Activated T-helper 17 cell treated with anti-CD3 and anti-CD28 coated beads, Interleukin-2, amount 50 U/mL, for 72 hours (primary cell): ENCODE results near the gene ZDHHC22. TPM values are rescaled to one million over a fixed set of nuclear protein-coding genes. Genes with fewer than 3 reads are reported as not detected.

Experiments
- ATAC-seq: fragments of 150-1000 bp; cut with Tn5 transposase; replicated peaks from 2 replicates; pipeline ENCODE4 v1.10.0; 2021; ENCODE audit warnings: mild to moderate bottlenecking, moderate library complexity
- H3K27ac Mint-ChIP-seq: one replicate; pipeline ENCODE4 v1.8.0; 2022; ENCODE audit warnings: mixed read lengths
- H3K27me3 Mint-ChIP-seq: one replicate; pipeline ENCODE4 v1.8.0; 2022; ENCODE audit warnings: mixed read lengths
- H3K36me3 Mint-ChIP-seq: one replicate; pipeline ENCODE4 v1.8.0; 2022; ENCODE audit warnings: low read depth, mild to moderate bottlenecking, mixed read lengths
- H3K4me1 Mint-ChIP-seq: one replicate; pipeline ENCODE4 v1.8.0; 2022; ENCODE audit warnings: mixed read lengths
- H3K4me3 Mint-ChIP-seq: one replicate; pipeline ENCODE4 v1.8.0; 2022; ENCODE audit warnings: mild to moderate bottlenecking, mixed read lengths
- H3K9me3 Mint-ChIP-seq: one replicate; pipeline ENCODE4 v1.8.0; 2022; ENCODE audit warnings: mixed read lengths
- total RNA-seq, 2 donors: library from RNA; stranded (reverse); gene quantifications; one replicate each; pipeline ENCODE4 v1.2.3, GENCODE V29; 2022

ZDHHC22 gene
- total RNA-seq, 2 donors from 2014 or later: not detected

- Mint-ChIP-seq H3K4me3 (no peak overlapping the region), H3K27me3 (no peaks in the 10 kb centered on the region), H3K9me3 (no peaks in the 10 kb centered on the region), H3K4me1 (peaks cover 5% of the 10 kb centered on the region), H3K36me3 (peaks cover 60% of the 10 kb centered on the region), H3K27ac (no peak overlapping the region)
- ATAC-seq: no peak
These were observed 34.4 kb downstream of the ZDHHC22 start for GRCh38 chr14:77107228-77107627.

GRCh38 chr14:77106666-77107065, 34.9 kb downstream of the ZDHHC22 start:
- no peak for ATAC-seq
- Mint-ChIP-seq H3K36me3 (peaks cover 55% of the 10 kb centered on the region), H3K27ac (no peak overlapping the region), H3K9me3 (no peaks in the 10 kb centered on the region), H3K27me3 (no peaks in the 10 kb centered on the region), H3K4me3 (no peak overlapping the region), H3K4me1 (peaks cover 5% of the 10 kb centered on the region)

GRCh38 chr14:77105145-77105939, 36.2 kb downstream of the ZDHHC22 start:
- H3K4me3 Mint-ChIP-seq: no peak overlapping the region
- H3K9me3 Mint-ChIP-seq: no peaks in the 10 kb centered on the region
- H3K27ac Mint-ChIP-seq: no peak overlapping the region
- no peak for ATAC-seq
- no peaks in the 10 kb centered on the region for H3K27me3 Mint-ChIP-seq
- peaks cover 12% of the 10 kb centered on the region for H3K4me1 Mint-ChIP-seq
- peaks cover 43% of the 10 kb centered on the region for H3K36me3 Mint-ChIP-seq

GRCh38 chr14:77104393-77104792, 37.2 kb downstream of the ZDHHC22 start:
- Mint-ChIP-seq H3K27ac (no peak overlapping the region), H3K36me3 (peaks cover 42% of the 10 kb centered on the region), H3K4me1 (peaks cover 16% of the 10 kb centered on the region), H3K27me3 (no peaks in the 10 kb centered on the region), H3K9me3 (no peaks in the 10 kb centered on the region), H3K4me3 (no peak overlapping the region)
- ATAC-seq: no peak

- Mint-ChIP-seq H3K9me3 (no peaks in the 10 kb centered on the region), H3K36me3 (peaks cover 38% of the 10 kb centered on the region), H3K27ac (no peak overlapping the region), H3K27me3 (no peaks in the 10 kb centered on the region), H3K4me1 (peaks cover 17% of the 10 kb centered on the region), H3K4me3 (no peak overlapping the region)
- ATAC-seq: no peak
These were observed 37.6 kb downstream of the ZDHHC22 start for GRCh38 chr14:77103951-77104350.

GRCh38 chr14:77103475-77103874, 38.1 kb downstream of the ZDHHC22 start:
- no peaks in the 10 kb centered on the region for H3K9me3 Mint-ChIP-seq
- no peak overlapping the region for H3K4me3 Mint-ChIP-seq
- H3K4me1 Mint-ChIP-seq: peaks cover 17% of the 10 kb centered on the region
- ATAC-seq: no peak
- no peaks in the 10 kb centered on the region for H3K27me3 Mint-ChIP-seq
- H3K36me3 Mint-ChIP-seq: peaks cover 33% of the 10 kb centered on the region
- H3K27ac Mint-ChIP-seq: no peak overlapping the region

GRCh38 chr14:77102154-77102553, 39.4 kb downstream of the ZDHHC22 start:
- no peak overlapping the region for H3K4me3 Mint-ChIP-seq
- peaks cover 15% of the 10 kb centered on the region for H3K4me1 Mint-ChIP-seq
- no peak for ATAC-seq

GRCh38 chr14:77100961-77101360, 40.6 kb downstream of the ZDHHC22 start:
- peak overlapping the region; percentile 89 for H3K4me3 Mint-ChIP-seq
- H3K4me1 Mint-ChIP-seq: peaks cover 24% of the 10 kb centered on the region
- H3K27ac Mint-ChIP-seq: peak overlapping the region; percentile 76
- H3K9me3 Mint-ChIP-seq: no peaks in the 10 kb centered on the region
- peaks cover 8% of the 10 kb centered on the region for H3K36me3 Mint-ChIP-seq
- ATAC-seq: no peak
- no peaks in the 10 kb centered on the region for H3K27me3 Mint-ChIP-seq

More at GRCh38 chr14:77102154-77102553, 39.4 kb downstream of the ZDHHC22 start:
- H3K27me3 Mint-ChIP-seq: no peaks in the 10 kb centered on the region
- H3K27ac Mint-ChIP-seq: no peak overlapping the region
- H3K36me3 Mint-ChIP-seq: peaks cover 20% of the 10 kb centered on the region
- H3K9me3 Mint-ChIP-seq: no peaks in the 10 kb centered on the region

GRCh38 chr14:77099425-77100167, 42.0 kb downstream of the ZDHHC22 start:
- peak overlapping the region; percentile 89 for H3K4me3 Mint-ChIP-seq
- peak overlapping the region; percentile 93 for H3K27ac Mint-ChIP-seq
- H3K4me1 Mint-ChIP-seq: peaks cover 29% of the 10 kb centered on the region
- no peaks in the 10 kb centered on the region for H3K27me3 Mint-ChIP-seq
- no peak for ATAC-seq
- H3K36me3 Mint-ChIP-seq: no peaks in the 10 kb centered on the region
- H3K9me3 Mint-ChIP-seq: no peaks in the 10 kb centered on the region

GRCh38 chr14:77098529-77099353, 42.9 kb downstream of the ZDHHC22 start:
- Mint-ChIP-seq H3K27me3 (no peaks in the 10 kb centered on the region), H3K36me3 (no peaks in the 10 kb centered on the region), H3K4me3 (peak overlapping the region; percentile 89), H3K9me3 (no peaks in the 10 kb centered on the region), H3K27ac (peak overlapping the region; percentile 93), H3K4me1 (peaks cover 30% of the 10 kb centered on the region)
- no peak for ATAC-seq

- H3K4me3 Mint-ChIP-seq: peak within 1 kb of the TSS; percentile 89
- no peaks in the 10 kb centered on the region for H3K36me3 Mint-ChIP-seq
- ATAC-seq: peak; percentile 91
- no peaks in the 10 kb centered on the region for H3K27me3 Mint-ChIP-seq
- peaks cover 30% of the 10 kb centered on the region for H3K4me1 Mint-ChIP-seq
- H3K9me3 Mint-ChIP-seq: no peaks in the 10 kb centered on the region
- H3K27ac Mint-ChIP-seq: peak within 1 kb of the TSS; percentile 93
These were observed 43.7 kb downstream of the ZDHHC22 start, which contains the start of gene CIPC for GRCh38 chr14:77097700-77098528. Gene CIPC (plus strand): TSS chr14:77098258. CDS start chr14:77105709, 7,451 bp downstream.

- Mint-ChIP-seq H3K4me1 (peaks cover 30% of the 10 kb centered on the region), H3K9me3 (no peaks in the 10 kb centered on the region), H3K36me3 (no peaks in the 10 kb centered on the region), H3K27me3 (no peaks in the 10 kb centered on the region), H3K27ac (peak overlapping the region; percentile 93), H3K4me3 (peak overlapping the region; percentile 89)
- peak; percentile 4 for ATAC-seq
These were observed 44.4 kb downstream of the ZDHHC22 start for GRCh38 chr14:77097006-77097699.

- H3K36me3 Mint-ChIP-seq: no peaks in the 10 kb centered on the region
- H3K4me3 Mint-ChIP-seq: peak overlapping the region; percentile 3
- no peak overlapping the region for H3K27ac Mint-ChIP-seq
- no peaks in the 10 kb centered on the region for H3K27me3 Mint-ChIP-seq
- peaks cover 23% of the 10 kb centered on the region for H3K4me1 Mint-ChIP-seq
- no peaks in the 10 kb centered on the region for H3K9me3 Mint-ChIP-seq
- ATAC-seq: no peak
These were observed 46.8 kb downstream of the ZDHHC22 start for GRCh38 chr14:77094672-77095284.
